GM12878 (cell line): ENCODE data around the gene SLC34A3.

Experiments used
- CHD2 ChIP-seq: IDR thresholded peaks from 2 replicates; pipeline ENCODE4 v1.6.1; 2011; ENCODE audit warnings: low read depth, low read length, improper control_type of control experiment, borderline replicate concordance
- CTCF ChIP-seq, 3 experiments: IDR thresholded peaks in 2 of 3; conservative IDR thresholded peaks in 1 of 3; 2 replicates each; pipeline ENCODE4 v1.5.1; 2011; ENCODE audit warnings: low read depth in 3 of 3, low read length in 3 of 3, mild to moderate bottlenecking in 3 of 3, control low read depth in 2 of 3, moderate library complexity in 2 of 3, inconsistent platforms in 1 of 3, mixed read lengths in 1 of 3; ENCODE audit not compliant: control insufficient read depth in 2 of 3, insufficient read depth in 1 of 3; ENCODE audit errors: extremely low read depth in 1 of 3
- MXI1 ChIP-seq: fragments of 150-350 bp; IDR thresholded peaks from 2 replicates; pipeline ENCODE4 v1.6.1; 2011; ENCODE audit warnings: low read depth, mild to moderate bottlenecking, inconsistent platforms, low read length, improper control_type of control experiment
- POLR2A ChIP-seq: IDR thresholded peaks from 2 replicates; pipeline ENCODE4 v1.6.1; 2011; ENCODE audit warnings: low read depth, mild to moderate bottlenecking, low read length
- POLR2AphosphoS5 ChIP-seq: IDR thresholded peaks from 2 replicates; pipeline ENCODE4 v1.6.1; 2011; ENCODE audit warnings: mild to moderate bottlenecking, low read length, inconsistent platforms
- TAF1 ChIP-seq: IDR thresholded peaks from 2 replicates; pipeline ENCODE4 v1.6.1; 2011; ENCODE audit warnings: mild to moderate bottlenecking, low read depth, low read length, borderline replicate concordance

GRCh38 chr9:137255448-137256114 is 24.9 kb downstream of the SLC34A3 start:
- TF ChIP-seq POLR2A, result no peak; the same call in 1 of the 2 replicates
- TF ChIP-seq MXI1, result no peak
- no peak for TF ChIP-seq CTCF (IDR thresholded peaks at IDR 0.05 in 2 of 3, conservative IDR thresholded peaks at IDR 0.05 in 1 of 3; ENCODE audit: control insufficient read depth in 2 of 3, extremely low read depth in 1 of 3, insufficient read depth in 1 of 3, low read depth in 3 of 3, low read length in 3 of 3)
- no peak for TF ChIP-seq CHD2
- no peak for TF ChIP-seq POLR2AphosphoS5
- TF ChIP-seq TAF1, result no peak; the same call in 1 of the 2 replicates
